ENCODE results near the gene SUPT20H.
A peak's percentile ranks its signal among the peaks of the same experiment; 100 is the strongest.

Gene SUPT20H

GRCh38 chr13:37058910-37059847, at the start of gene SUPT20H:
Gene SUPT20H, minus strand, starts transcription at chr13:37059688. Its CDS starts 8,198 bp downstream, at chr13:37051490.
- peak; percentile 98 for ATAC-seq
- TF ChIP-seq GLIS3 (CRISPR knock-in tag; IDR thresholded peaks at IDR 0.05) (no peak), SNAI2 (CRISPR knock-in tag; IDR thresholded peaks at IDR 0.05) (0 out of 2 replicates have a peak, but pooled peaks have one; percentile 11), RARB (CRISPR knock-in tag; IDR thresholded peaks at IDR 0.05) (no peak), ZNF70 (CRISPR knock-in tag; IDR thresholded peaks at IDR 0.05) (no peak), CSRNP3 (CRISPR knock-in tag; IDR thresholded peaks at IDR 0.05) (no peak), ZFP3 (CRISPR knock-in tag; IDR thresholded peaks at IDR 0.05) (peak; percentile 71; the same call in 1 of the 2 replicates)

- no peak for TF ChIP-seq PPARA (CRISPR knock-in tag; IDR thresholded peaks at IDR 0.05; ENCODE audit: borderline replicate concordance)
- TF ChIP-seq BACH2 (CRISPR knock-in tag; IDR thresholded peaks at IDR 0.05; ENCODE audit: borderline replicate concordance): no peak
- no peak for TF ChIP-seq OSR1 (CRISPR knock-in tag; IDR thresholded peaks at IDR 0.05)
- no peak for TF ChIP-seq CREB5 (CRISPR knock-in tag; IDR thresholded peaks at IDR 0.05; ENCODE audit: low read depth)
- no peak for TF ChIP-seq ZNF70 (CRISPR knock-in tag; IDR thresholded peaks at IDR 0.05)
- no peak for TF ChIP-seq TOX (CRISPR knock-in tag; IDR thresholded peaks at IDR 0.05; ENCODE audit: borderline replicate concordance)
- no peak for TF ChIP-seq ZNF565 (CRISPR knock-in tag; conservative IDR thresholded peaks at IDR 0.05; ENCODE audit: low read depth)
- TF ChIP-seq PATZ1 (CRISPR knock-in tag; IDR thresholded peaks at IDR 0.05; ENCODE audit: borderline replicate concordance): no peak
- TF ChIP-seq ISL1 (CRISPR knock-in tag; IDR thresholded peaks at IDR 0.05): no peak
- TF ChIP-seq POU6F1 (CRISPR knock-in tag; IDR thresholded peaks at IDR 0.05; ENCODE audit: borderline replicate concordance, low read depth): no peak
- peak; percentile 75 for ATAC-seq
These were observed 49.7 kb upstream of the SUPT20H start for GRCh38 chr13:37109051-37109678.

GRCh38 chr13:37107868-37108267, 48.4 kb upstream of the SUPT20H start:
- ATAC-seq: no peak
- TF ChIP-seq ISL1 (CRISPR knock-in tag; IDR thresholded peaks at IDR 0.05): no peak
- no peak for TF ChIP-seq PATZ1 (CRISPR knock-in tag; IDR thresholded peaks at IDR 0.05; ENCODE audit: borderline replicate concordance)
- TF ChIP-seq ARNTL (CRISPR knock-in tag; IDR thresholded peaks at IDR 0.05; ENCODE audit: borderline replicate concordance, low read depth): no peak
- no peak for TF ChIP-seq ZFP30 (CRISPR knock-in tag; IDR thresholded peaks at IDR 0.05)
- TF ChIP-seq OSR1 (CRISPR knock-in tag; IDR thresholded peaks at IDR 0.05): no peak

- ATAC-seq: no peak
- TF ChIP-seq TOX (CRISPR knock-in tag; IDR thresholded peaks at IDR 0.05; ENCODE audit: borderline replicate concordance) (no peak), PPARA (CRISPR knock-in tag; IDR thresholded peaks at IDR 0.05; ENCODE audit: borderline replicate concordance) (no peak), BACH2 (CRISPR knock-in tag; IDR thresholded peaks at IDR 0.05; ENCODE audit: borderline replicate concordance) (no peak), GLIS3 (CRISPR knock-in tag; IDR thresholded peaks at IDR 0.05) (no peak), ARNTL (CRISPR knock-in tag; IDR thresholded peaks at IDR 0.05; ENCODE audit: borderline replicate concordance, low read depth) (no peak), ISL1 (CRISPR knock-in tag; IDR thresholded peaks at IDR 0.05) (no peak), PATZ1 (CRISPR knock-in tag; IDR thresholded peaks at IDR 0.05; ENCODE audit: borderline replicate concordance) (no peak), SNAI2 (CRISPR knock-in tag; IDR thresholded peaks at IDR 0.05) (no peak), CSRNP3 (CRISPR knock-in tag; IDR thresholded peaks at IDR 0.05) (no peak), RARB (CRISPR knock-in tag; IDR thresholded peaks at IDR 0.05) (no peak)
These were observed 48.0 kb upstream of the SUPT20H start for GRCh38 chr13:37107456-37107855.

Measured in SK-N-SH treated with all-trans-retinoic acid at 6 μM for 48 hours (cell line).